HG03196 (cell line): ENCODE measurements around the gene HLA-E.
"Not testable (repeated sequence)": the region's sequence is repeated elsewhere in the genome, so short reads cannot be mapped to it uniquely, and the experiment has no call there.

Source experiments
- ATAC-seq: cut with Tn5 transposase; IDR thresholded peaks from one replicate; pipeline ENCODE4 v1.9.1; 2021; ENCODE audit not compliant: unreplicated experiment

HLA-E gene

DNA sequence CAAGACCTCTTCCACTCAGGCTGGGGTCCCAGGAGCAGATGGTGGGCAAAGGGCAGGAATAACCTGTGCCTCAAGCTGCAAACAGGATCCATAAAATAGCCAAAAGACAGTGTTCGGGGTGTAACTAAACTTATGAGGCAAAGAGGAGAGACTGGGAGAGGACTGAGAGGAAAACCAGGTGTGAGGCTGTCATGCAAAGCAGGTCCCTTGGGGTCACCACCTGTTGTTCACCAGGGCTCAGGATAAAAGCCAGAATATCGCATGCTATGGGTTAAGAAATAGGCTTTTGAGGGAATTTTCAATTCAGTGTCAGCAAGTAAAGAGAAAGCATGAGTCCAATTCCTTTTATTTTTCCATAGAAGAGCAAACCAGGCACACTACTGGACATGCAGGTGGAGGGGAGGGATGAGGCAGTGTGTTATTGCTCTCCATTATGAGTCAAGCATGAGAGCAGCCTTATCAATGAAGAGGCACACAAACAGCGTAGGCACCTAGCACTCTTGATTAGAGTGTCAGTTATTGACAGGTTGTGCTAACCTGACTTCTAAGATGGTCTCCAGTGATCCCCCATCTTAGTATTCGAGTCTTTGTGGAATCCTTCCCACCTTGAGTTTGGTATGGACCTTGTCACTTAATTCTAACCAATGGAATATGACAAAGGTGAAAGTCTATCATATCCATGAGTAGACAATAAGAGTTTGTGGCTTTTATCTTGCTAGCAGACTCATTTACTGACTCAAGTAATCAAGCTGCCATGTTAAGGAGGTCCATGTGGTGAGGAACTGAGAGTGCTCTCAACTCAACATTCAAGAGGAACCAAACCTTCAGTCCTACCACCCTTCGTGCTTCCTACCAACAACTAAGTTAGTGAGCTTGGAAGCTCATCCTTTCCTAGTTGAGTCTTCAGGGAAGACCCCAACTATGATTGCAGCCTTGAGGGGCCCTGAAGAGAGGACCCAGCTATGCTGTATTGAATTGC, 18.8 kb downstream of the HLA-E start:
- ATAC-seq, result no peak

DNA sequence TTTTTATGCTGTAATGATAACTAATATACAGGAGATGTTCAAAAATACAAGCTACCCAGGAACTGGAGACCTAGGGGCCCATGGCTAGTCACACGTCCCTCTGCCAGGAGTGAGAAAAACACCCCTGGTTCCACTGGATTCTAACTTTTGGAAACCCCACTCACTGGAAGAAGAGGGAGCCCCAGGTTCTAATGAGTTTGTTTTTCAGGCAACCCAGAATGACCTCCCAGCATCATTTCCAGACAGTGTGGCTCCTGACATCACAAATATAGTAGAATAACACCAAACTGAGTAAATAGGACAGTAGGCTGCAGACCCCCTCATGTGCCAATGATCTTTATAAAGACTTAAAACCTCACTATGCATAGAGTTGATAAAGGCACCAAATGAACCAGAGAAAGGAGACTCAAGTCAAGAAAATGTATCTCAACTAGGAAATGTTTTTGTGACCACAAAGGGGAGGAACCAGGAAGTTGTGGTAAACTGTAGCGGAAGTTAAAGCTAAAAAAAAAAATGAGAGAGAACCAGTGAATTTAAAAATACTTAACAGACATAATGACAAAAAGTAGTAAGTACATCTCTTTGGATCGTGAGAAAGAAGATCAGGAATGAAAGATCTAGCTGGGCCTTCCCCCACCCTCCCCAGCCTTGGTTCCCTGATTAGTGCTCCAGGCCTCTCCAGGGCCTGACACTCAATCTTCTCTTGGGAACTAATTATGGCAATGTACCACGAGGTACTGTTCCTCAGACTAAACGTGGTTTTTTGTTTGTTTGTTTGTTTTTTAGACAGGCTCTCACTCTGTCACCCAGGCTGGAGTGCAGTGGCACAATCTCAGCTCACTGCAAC, 19.8 kb downstream of the HLA-E start:
- peak; percentile 58 for ATAC-seq

DNA sequence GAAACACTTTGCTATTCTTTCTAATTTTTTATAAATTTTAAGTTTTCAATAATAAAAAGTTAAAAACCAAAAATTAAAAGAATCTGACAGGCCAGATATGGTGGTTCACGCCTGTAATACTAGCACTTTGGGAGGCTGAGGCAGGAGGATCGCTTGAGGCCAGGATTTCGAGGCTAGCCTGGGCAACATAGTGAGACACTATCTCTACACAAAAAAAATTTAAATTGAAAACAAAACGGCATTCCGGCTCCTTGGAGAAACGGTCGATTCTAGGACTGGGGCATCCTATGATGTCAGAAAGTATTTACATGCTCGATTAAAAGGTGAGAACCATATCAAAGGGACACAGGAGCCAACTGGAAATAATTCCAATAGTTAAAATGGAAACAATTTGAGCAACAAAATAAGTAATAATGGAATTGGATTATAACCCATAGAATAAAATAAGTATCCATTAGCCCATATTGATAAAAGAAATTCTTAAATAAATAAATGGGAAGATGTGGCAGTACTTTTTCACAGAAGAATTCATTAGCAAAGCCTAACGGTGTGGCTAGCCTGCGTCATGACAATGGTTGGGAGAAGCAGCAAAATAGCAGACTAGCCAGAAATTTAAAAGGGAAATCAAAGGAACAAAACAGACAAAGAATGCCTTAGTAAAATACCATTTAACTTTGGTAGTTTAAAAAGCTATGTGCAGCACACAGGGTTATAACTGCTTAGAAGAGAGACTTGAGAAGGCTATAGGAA, 21.3 kb downstream of the HLA-E start:
- no peak for ATAC-seq

DNA sequence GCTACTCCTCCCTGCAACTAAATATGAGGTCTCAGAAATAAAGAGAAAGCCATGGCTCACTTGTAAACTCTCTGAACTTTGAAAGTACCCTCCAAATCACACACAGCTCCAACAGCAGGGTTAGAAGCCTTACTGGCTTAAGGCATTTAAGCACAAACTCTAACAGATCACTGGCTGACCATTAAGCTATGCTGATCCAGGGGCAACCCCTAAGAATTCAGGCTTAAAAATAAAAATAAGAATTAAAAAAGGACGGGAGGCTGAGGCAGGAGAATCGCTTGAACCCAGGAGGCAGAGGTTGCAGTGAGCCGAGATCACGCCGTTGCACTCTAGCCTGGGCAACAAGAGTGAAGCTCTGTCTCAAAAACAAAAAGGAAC, 21.8 kb downstream of the HLA-E start:
- ATAC-seq, result no peak

DNA sequence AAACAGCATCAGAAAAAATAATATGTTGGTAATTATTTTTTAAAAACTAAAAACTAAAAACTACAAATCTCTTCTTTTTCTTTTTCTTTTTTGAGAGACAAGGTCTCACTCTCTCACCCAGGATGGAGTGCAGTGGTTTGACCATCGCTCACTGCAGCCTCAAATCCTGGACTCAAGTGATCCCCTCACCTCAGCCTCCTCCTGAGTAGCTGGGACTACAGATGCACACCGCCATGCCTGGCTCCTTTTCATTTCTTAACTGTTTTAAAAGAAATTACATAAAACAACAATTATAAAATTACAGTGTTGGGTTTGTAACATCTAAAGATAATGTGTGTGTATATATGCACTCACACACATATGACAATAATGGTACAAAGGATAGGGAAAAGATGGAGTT, 24.1 kb downstream of the HLA-E start:
- no peak for ATAC-seq

DNA sequence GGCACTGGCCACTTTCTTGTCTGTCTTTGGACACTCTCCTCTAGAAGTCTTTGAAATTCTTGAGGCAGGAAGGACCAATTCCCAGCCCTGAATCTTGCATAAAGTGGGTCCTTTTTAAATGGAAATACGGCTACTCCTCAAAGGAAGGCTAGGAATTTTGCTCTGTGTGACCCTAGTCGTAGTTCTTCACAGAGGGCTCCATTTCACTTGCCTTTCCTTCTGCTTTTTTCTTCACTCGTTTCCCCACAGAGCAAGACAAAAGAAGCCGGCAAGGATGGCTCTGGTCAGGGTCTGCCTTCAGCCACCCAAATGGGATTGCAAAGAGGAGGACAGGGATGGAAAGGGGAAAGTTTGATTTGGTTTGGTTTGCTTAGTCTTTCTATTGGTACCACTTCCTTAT, 25.8 kb downstream of the HLA-E start:
- no peak for ATAC-seq

DNA sequence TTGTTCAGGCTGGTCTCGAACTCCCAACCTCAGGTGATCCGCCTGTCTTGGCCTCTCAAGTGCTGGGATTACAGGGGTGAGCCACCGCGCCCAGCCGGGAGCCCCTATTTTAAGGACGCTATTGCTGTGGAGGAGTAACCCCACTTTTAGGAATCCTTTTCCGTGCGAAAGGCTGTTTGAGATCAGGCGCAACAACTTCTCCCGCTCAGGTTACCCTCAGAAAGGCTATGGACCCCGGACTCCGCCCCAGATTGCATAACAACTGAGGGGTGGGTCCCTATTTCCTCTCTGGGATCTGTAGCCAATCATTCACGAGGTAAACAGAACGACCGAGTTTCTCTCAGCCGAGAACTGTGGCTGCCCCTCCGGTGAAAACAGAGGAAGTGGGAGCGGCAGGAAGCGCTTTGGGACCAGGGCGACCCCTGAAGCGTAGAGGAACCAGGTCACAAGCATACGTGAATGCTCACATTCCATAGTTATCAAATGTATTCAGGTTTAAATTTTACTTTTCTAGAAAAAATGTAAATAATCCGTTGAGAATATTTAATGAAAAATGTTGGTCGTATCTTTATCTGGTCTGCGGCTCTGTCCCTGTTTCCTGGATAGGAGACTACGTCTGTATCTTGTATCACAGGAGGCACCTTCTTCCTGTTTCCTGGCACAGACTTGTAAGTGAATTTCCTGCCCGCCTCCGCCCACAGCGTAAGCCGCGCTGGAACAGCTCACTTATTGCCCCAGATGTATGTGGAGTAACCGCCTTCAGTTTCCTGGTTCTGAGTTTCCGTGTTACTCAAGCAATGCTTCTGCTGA, 26.8 kb downstream of the HLA-E start:
- peak; percentile 69 for ATAC-seq

DNA sequence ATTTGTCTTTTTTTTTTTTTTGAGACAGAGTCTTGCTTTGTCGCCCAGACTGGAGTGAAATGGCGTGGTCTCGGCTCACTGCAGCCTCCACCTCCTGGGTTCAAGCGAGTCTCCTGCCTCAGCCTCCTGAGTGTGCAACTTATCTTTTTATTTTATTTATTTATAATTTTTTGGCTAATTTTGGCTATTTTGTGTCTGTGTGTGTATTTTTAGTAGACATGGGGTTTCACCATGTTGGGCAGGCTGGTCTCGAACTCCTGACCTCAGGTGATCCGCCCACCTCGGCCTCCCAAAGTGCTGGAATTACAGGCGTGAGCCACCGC, 27.4 kb downstream of the HLA-E start:
- ATAC-seq, result not testable (repeated sequence)

DNA sequence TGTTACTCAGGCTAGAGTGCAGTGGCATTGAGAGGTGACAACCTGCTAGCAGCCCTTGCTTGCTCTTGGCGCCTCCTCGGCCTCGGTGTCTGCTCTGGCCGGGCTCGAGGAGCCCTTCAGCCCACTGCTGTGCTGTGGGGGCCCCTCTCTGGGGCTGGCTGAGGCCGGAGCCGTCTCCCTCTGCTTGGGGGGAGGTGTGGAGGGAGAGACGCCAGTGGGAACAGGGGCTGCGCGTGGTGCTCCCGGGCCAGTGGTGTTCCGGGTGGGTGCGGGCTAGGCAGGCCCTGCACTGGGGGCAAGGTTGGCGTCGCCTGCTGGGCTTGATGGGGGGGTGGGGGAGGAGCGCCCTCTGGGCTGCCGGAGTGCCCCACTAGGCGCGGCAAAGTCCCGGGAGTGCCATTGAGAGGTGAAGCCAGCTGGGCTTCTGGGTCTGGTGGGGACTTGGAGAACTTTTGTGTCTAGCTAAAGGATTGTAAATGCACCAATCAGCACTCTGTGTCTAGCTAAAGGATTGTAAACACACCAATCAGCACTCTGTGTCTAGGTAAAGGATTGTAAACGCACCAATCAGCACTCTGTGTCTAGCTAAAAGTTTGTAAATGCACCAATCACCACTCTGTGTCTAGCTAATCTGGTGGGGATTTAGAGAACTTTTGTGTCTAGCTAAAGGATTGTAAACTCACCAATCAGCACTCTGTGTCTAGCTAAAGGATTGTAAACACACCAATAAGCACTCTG, 28.6 kb downstream of the HLA-E start:
- not testable (repeated sequence) for ATAC-seq

DNA sequence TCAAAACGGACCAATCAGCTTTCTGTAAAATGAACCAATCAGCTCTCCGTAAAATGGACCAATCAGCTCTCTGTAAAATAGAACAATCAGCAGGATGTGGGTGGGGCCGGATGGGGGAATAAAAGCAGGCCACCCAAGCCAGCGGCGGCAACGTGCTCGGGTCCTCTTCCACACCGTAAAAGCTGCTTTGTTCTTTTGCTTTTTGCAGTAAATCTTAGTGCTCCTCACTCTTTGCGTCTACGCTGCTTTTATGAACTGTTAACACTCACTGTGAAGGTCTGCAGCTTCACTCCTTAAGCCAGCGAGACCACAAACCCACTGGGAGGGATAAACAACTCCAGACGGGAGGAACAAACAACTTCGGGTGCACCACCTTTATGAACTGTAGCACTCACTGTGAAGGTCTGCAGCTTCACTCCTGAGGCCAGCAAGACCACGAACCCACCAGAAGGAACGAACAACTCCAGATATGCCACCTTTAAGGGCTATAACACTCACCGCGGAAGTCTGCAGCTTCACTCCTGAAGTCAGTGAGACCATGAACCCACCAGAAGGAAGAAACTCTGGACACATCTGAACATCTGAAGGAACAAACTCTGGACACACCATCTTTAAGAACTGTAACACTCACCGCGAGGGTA, 29.3 kb downstream of the HLA-E start:
- not testable (repeated sequence) for ATAC-seq

DNA sequence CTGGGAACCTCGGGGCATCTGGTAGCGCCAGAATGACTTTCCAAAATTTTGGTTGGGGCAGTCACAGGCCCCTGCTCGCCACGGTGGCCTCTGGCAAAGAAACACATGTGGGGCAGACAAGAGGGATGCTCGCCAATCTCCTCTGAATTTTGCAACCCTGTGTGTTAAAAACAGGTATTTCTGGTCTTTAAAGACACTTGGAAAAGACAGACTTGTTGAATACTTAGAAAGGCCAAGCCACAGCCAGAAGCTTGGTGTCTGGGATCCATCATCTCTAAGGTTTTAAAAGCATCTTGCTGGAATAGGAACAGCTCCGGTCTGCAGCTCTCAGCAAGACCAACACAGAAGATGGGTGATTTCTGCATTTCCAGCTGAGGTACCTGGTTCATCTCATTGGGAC, 31.2 kb downstream of the HLA-E start:
- ATAC-seq, result no peak

DNA sequence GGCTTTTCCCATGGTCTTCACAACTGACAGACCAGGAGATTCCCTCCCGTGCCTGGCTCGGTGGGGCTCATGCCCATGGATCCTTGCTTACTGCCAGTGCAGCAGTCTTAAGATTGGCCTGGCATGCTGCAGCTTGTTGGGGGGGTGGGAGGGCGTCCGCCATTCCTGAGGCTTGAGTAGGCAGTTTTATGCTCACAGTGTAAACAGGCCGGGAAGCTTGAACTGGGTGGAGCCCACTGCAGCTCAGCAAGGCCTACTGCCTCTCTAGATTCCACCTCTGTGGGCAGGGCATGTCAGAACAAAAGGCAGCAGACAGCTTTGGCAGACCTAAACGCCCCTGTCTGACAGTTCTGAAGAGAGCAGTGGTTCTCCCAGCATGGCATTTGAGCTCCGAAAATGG, 31.8 kb downstream of the HLA-E start:
- ATAC-seq, result not testable (repeated sequence)

DNA sequence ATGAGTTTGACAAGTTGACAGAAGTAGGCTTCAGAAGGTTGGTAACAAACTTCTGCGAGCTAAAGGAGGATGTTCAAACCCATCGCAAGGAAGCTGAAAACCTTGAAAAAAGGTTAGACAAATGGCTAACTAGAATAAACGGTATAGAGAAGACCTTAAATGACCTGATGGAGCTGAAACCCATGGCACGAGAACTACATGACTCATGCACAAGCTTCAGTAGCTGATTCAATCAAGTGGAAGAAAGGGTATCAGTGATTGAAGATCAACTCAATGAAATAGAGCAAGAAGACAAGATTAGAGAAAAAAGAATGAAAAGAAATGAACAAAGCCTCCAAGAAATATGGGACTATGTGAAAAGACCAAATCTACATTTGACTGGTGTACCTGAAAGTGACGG, 32.6 kb downstream of the HLA-E start:
- ATAC-seq, result not testable (repeated sequence)

DNA sequence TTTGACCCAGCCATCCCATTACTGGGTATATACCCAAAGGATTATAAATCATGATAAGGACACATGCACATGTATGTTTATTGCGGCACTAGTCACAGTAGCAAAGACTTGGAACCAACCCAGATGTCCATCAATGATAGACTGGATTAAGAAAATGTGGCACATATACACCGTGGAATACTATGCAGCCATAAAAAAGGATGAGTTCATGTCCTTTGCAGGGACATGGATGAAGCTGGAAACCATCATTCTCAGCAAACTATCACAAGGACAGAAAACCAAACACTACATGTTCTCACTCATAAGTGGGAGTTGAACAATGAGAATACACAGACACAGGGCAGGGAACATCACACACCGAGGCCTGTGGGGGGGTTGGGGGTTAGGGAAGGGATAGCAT, 37.1 kb downstream of the HLA-E start:
- not testable (repeated sequence) for ATAC-seq

DNA sequence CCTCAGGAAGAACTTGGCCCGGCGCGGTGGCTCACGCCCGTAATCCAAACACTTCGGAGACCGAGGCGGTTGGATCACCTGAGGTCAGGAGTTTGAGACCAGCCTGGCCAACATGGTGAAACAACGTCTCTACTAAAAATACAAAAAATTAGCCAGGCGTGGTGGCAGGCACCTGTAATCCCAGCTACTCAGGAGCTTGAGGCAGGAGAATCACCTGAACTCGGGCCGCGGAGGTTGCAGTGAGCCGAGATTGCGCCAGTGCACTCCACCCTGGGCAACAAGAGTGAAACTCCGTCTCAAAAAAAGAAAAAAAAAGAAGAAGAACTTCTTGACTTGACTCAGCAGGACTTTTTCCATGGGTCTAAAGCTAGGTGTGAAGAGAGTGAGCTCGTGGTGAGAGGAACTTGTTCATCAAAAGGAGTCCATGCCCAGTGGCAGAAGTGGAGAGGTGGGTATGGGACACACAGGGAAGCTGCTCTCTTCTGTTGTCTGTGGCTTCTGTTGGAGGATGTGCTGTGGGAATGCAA, 40.1 kb downstream of the HLA-E start:
- ATAC-seq, result peak; percentile 47

DNA sequence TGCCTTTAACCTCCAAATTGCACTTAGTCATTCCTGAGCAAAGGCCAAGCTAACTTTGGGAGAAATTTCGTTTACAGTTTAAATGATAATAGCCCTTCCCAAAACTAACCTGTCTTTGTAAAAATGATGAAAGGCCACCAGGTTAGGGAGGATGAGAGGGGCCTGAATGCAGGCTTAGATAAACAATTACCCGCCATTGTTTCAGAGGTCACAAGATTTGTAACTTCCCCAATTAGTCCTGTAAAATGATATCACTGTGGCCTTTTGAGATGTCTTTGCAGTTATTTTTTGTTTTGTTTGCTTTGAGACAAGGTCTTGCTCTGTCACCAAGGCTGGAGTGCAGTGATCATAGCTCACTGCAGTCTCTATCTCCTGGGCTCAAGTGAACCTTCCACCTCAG, 40.7 kb downstream of the HLA-E start:
- no peak for ATAC-seq

DNA sequence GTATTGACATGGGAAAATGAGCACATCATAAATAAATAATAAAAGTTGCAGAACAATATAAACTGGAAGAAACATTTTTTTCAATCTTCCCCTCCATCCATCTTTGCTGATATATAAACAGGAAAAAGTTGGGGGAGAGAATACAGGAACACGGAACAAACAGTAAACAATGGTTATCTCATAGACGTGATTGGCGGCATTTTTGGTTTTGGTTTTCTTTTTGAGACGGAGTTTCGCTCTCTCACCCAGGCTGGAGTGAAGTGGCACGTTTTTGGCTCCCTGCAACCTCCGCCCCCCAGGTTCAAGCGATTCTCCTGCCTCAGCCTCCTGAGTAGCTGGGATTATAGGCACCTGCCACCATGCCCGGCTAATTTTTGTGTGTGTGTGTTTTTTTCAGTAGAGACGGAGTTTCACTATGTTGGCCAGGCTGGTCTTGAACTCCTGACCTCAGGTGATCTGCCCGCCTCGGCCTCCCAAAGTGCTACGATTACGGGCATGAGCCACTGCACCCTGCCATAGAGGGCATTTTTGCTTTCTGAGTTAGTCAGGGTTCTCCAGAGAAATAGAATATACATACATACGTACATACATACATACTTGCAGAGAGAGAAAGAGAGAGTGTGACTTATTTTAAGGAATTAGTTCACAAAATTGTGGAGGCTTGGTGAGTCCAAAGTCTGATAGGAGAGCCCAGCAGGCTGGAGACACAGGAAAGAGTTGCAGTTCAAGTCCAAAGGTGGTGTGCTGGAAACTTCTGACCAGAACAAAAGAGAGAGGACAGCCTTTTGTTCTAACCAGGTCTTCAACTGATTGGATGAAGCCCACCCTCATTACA, 44.4 kb downstream of the HLA-E start:
- no peak for ATAC-seq

DNA sequence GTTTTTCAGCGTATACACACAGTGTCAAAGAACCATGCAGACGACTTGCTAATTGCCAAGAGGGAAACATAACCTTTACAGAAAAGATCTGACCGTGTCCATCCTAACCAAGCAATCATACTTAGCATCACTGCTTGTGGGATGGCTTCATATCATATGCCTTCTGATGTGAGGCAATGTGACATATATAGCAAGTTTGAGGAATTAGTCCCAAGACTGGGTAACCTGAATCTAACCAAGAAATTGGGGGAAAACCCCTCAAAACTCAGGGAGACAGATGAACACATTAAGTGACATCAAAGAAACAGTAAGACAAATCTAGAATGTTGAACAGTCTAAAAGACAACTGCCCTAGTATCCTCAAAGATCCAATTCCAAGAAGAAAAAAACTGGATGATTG, 48.6 kb downstream of the HLA-E start:
- ATAC-seq, result no peak
